Choroid plexus epithelial cell (primary cell): ENCODE results near the gene CADPS.

Experiments used
- DNase-seq: peaks from one replicate; pipeline ENCODE4 v3.0.0-alpha.2; 2010; ENCODE audit warnings: low read depth
- H3K4me3 ChIP-seq: 2 replicates; pipeline ENCODE4 v1.5.1; 2011; ENCODE audit warnings: low read depth, mild to moderate bottlenecking, control low read depth, low read length, moderate library complexity
- TF ChIP-seq, protein P1 (sequence below): conservative IDR thresholded peaks from 2 replicates; pipeline ENCODE4 v1.5.1; 2011; ENCODE audit warnings: low read depth, mild to moderate bottlenecking, control low read depth, inconsistent platforms, low read length, moderate library complexity

Gene CADPS

DNA sequence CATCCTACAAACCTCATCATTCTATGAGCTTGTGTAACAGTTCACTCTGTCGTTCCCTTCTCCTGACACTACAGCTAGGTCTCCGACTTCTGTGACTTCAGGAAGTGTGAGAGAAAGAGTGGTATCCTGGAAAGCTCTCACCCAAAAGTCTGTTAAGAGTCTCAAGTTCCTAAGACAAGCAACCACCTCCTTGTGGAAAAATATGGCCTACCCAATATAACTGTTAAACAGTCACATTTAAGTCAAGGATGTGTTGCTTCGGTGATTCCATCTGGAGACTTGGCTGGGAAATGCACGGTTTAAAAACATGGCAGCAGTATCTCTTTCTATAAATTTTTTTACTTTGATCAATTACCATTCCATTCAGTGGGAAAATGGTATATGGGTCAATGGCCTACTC lies 515.7 kb downstream of the CADPS start:
- H3K4me3 ChIP-seq: no peak overlapping the region
- TF ChIP-seq, protein P1, sequence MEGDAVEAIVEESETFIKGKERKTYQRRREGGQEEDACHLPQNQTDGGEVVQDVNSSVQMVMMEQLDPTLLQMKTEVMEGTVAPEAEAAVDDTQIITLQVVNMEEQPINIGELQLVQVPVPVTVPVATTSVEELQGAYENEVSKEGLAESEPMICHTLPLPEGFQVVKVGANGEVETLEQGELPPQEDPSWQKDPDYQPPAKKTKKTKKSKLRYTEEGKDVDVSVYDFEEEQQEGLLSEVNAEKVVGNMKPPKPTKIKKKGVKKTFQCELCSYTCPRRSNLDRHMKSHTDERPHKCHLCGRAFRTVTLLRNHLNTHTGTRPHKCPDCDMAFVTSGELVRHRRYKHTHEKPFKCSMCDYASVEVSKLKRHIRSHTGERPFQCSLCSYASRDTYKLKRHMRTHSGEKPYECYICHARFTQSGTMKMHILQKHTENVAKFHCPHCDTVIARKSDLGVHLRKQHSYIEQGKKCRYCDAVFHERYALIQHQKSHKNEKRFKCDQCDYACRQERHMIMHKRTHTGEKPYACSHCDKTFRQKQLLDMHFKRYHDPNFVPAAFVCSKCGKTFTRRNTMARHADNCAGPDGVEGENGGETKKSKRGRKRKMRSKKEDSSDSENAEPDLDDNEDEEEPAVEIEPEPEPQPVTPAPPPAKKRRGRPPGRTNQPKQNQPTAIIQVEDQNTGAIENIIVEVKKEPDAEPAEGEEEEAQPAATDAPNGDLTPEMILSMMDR: no peak
- DNase-seq: no peak

DNA sequence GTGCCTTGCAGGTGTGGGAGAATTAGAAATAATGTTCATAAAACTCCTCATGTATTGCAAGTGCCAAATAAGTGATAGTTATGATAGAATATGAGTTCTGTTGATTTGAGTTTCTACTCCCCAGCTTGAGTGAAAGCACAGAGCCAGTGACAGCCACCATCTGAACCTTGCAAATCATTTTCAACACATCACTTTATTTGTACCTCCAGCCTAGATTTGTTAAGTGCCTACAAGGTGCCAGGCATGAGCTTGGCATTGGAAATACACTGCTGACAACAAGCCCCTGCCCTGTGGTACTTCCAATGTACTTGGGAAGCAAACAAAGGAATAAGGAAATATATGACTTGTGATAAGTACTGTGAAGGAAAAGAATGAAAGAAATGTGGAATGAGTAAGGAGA lies 518.9 kb downstream of the CADPS start:
- DNase-seq: no peak
- H3K4me3 ChIP-seq: no peak overlapping the region
- TF ChIP-seq, protein P1: no peak

DNA sequence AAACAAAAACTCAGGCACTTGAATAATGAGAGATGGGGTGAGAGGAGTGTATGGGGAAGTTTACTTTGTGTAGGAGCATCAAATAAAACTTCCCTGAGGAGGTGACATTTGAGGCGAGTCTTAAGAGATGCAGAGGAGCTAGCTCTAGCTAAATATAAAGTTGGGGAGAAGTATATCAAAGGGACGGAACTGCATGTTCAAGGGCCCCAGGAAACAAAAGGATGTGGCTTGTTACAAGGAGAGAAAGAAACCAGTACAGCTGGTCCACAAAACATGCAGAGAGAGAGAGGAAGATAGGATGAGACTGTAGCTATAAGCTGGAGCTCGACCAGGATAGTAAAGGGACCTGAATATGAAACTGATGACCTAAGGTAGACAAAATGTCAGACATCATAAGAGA lies 519.5 kb downstream of the CADPS start:
- TF ChIP-seq, protein P1: no peak
- H3K4me3 ChIP-seq: no peak overlapping the region
- no peak for DNase-seq
